Tibial nerve (tissue), 4 donors: ENCODE results near the gene STYXL2. TPM values are rescaled to one million over a fixed set of nuclear protein-coding genes. Genes with fewer than 3 reads are reported as not detected.

ENCODE experiments used
- DNase-seq, 2 donors: peaks; one replicate each; pipeline ENCODE4 v3.0.0-alpha.2; 2019; ENCODE audit warnings: low spot score in 2 of 2
- H3K27ac ChIP-seq, 4 donors: fragments of 200-600 bp; sonication (generic) in 3 of 4; one replicate each; pipeline ENCODE4 v1.5.1; 2017 to 2019; ENCODE audit warnings: mild to moderate bottlenecking in 1 of 4
- H3K27me3 ChIP-seq, 2 donors: fragments of 200-600 bp; sonication (generic) in 1 of 2; one replicate each; pipeline versions ENCODE4 v1.5.1 to v1.6.0; 2017 to 2019
- H3K36me3 ChIP-seq, 3 donors: fragments of 200-600 bp; sonication (generic); one replicate each; pipeline ENCODE4 v1.5.1; 2018 to 2019
- H3K4me1 ChIP-seq, 4 donors: fragments of 200-600 bp; sonication (generic) in 3 of 4; one replicate each; pipeline ENCODE4 v1.5.1; 2017 to 2019
- H3K4me3 ChIP-seq, 4 donors: fragments of 200-600 bp; sonication (generic) in 3 of 4; one replicate each; pipeline ENCODE4 v1.5.1; 2017 to 2019; ENCODE audit warnings: mild to moderate bottlenecking in 1 of 4, moderate library complexity in 1 of 4
- H3K9me3 ChIP-seq, 4 donors: fragments of 200-600 bp; sonication (generic) in 3 of 4; one replicate each; pipeline ENCODE4 v1.5.1; 2017 to 2019
- CTCF ChIP-seq, 5 experiments: fragments of 200-600 bp in 3 of 5; fragments of 450-650 bp in 2 of 5; sonication (generic) in 3 of 5; IDR thresholded peaks; one replicate each; pipeline ENCODE4 v1.5.1; 2016 to 2019; ENCODE audit warnings: antibody characterized with exemption in 5 of 5, mild to moderate bottlenecking in 3 of 5, moderate library complexity in 2 of 5
- EP300 ChIP-seq, 2 donors: sonication (generic); formaldehyde crosslinking; IDR thresholded peaks; one replicate each; pipeline ENCODE4 v1.6.1; 2017; ENCODE audit warnings: antibody characterized with exemption in 2 of 2, mild to moderate bottlenecking in 1 of 2
- POLR2A ChIP-seq, 2 donors: fragments of 450-650 bp; IDR thresholded peaks; one replicate each; pipeline ENCODE4 v1.6.1; 2017; ENCODE audit warnings: antibody characterized with exemption in 2 of 2, mild to moderate bottlenecking in 2 of 2, moderate library complexity in 2 of 2
- WGBS, 2 donors: methylation state at CpG; one replicate each; pipeline ENCODE4 v1.1.5; 2018; 5-methylcytosine and 5-hydroxymethylcytosine counted together
- total RNA-seq, 4 donors: library from RNA; depleted of rRNA; stranded (reverse); fragments of >200 nt; gene quantifications; one replicate each; pipeline ENCODE4 v1.1.0, GENCODE V29; 2016

The STYXL2 gene
- total RNA-seq, 4 donors from 2014 or later: 0.22 TPM; not detected in 3

DNA sequence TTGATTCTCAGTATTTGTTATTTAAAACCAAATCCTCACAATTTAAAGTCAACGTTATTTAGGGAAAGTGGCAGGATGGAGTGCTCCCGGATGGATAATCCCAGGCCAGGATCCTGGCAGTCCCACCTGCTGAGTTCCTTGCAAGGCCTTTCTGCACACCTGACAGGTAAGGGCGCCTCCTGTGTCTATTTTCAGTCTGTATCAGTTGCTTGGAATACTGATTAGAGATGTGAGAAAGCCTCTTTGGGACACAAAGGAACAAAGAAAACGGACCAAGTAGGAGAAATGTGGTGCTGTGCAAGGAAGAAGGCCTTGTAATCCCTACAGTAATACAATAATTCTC lies 12.2 kb downstream of the STYXL2 start:
- no peaks in the 10 kb centered on the region for H3K36me3 ChIP-seq
- 76 to 81% methylated on average over 4 of the region's 4 CpGs for WGBS, 2 donors
- no peaks in the 10 kb centered on the region for H3K27me3 ChIP-seq
- H3K9me3 ChIP-seq: peaks cover 0 to 14% (median 0%) of the 10 kb centered on the region in 4 donors
- no peaks in the 10 kb centered on the region for H3K4me1 ChIP-seq
- TF ChIP-seq POLR2A (IDR thresholded peaks at IDR 0.05) (no peak), EP300 (IDR thresholded peaks at IDR 0.05) (no peak), CTCF (IDR thresholded peaks at IDR 0.05) (no peak)
- no peak overlapping the region for H3K4me3 ChIP-seq
- no peak for DNase-seq
- no peak overlapping the region for H3K27ac ChIP-seq

- Histone ChIP-seq H3K36me3 (no peaks in the 10 kb centered on the region), H3K4me3 (no peak overlapping the region), H3K27me3 (no peaks in the 10 kb centered on the region), H3K27ac (no peak overlapping the region), H3K4me1 (no peaks in the 10 kb centered on the region), H3K9me3 (peaks cover 0 to 14% (median 0%) of the 10 kb centered on the region in 4 donors)
- no peak for TF ChIP-seq EP300 (IDR thresholded peaks at IDR 0.05)
- TF ChIP-seq POLR2A (IDR thresholded peaks at IDR 0.05): no peak
- no peak for TF ChIP-seq CTCF (IDR thresholded peaks at IDR 0.05)
- no peak for DNase-seq
Observed at GRCh38 chr1:167107456-167107855, 13.6 kb downstream of the STYXL2 start.

- 40 to 52% methylated on average over 2 of the region's 2 CpGs for whole genome bisulfite sequencing, 2 donors
- no peak overlapping the region for H3K4me3 ChIP-seq
- DNase-seq: no peak
- no peak overlapping the region for H3K27ac ChIP-seq
- TF ChIP-seq CTCF (IDR thresholded peaks at IDR 0.05): no peak
- TF ChIP-seq EP300 (IDR thresholded peaks at IDR 0.05): no peak
- TF ChIP-seq POLR2A (IDR thresholded peaks at IDR 0.05): no peak
- no peaks in the 10 kb centered on the region for H3K4me1 ChIP-seq
- no peaks in the 10 kb centered on the region for H3K36me3 ChIP-seq
- peaks cover 0 to 14% (median 0%) of the 10 kb centered on the region in 4 donors for H3K9me3 ChIP-seq
- H3K27me3 ChIP-seq: no peaks in the 10 kb centered on the region
Observed at GRCh38 chr1:167109125-167109524, 15.2 kb downstream of the STYXL2 start.

DNA sequence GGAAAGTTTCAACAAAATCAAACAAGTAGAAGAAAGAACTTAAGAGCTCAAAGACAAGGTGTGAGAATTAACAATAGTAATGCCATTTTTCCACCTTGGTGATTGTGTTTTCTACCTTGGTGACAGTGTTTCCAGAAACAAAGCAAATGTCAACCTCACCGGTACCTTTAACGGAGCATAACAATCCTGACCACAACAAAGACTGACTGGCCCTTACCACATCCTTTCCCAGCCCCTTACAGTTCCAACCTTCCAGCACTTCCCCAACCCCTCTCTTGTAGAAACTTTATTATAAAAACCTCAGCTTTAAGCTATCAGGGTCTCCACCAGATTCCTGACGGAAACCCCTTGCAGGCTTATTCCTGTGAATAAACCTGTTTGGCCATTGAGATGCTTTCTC lies 16.7 kb downstream of the STYXL2 start:
- peaks cover 0 to 14% (median 0%) of the 10 kb centered on the region in 4 donors for H3K9me3 ChIP-seq
- H3K4me1 ChIP-seq: no peaks in the 10 kb centered on the region
- DNase-seq: no peak
- H3K27ac ChIP-seq: no peak overlapping the region
- no peak for TF ChIP-seq EP300 (IDR thresholded peaks at IDR 0.05)
- no peak for TF ChIP-seq POLR2A (IDR thresholded peaks at IDR 0.05)
- no peak for TF ChIP-seq CTCF (IDR thresholded peaks at IDR 0.05)
- H3K27me3 ChIP-seq: no peaks in the 10 kb centered on the region
- 90% methylated on average over 3 of the region's 3 CpGs for whole genome bisulfite sequencing, 2 donors
- H3K4me3 ChIP-seq: no peak overlapping the region
- H3K36me3 ChIP-seq: no peaks in the 10 kb centered on the region

GRCh38 chr1:167111868-167112709 lies 18.2 kb downstream of the STYXL2 start:
- no peak overlapping the region for H3K4me3 ChIP-seq
- DNase-seq: no peak
- no peak overlapping the region for H3K27ac ChIP-seq
- 84 to 87% methylated on average over 4 of the region's 4 CpGs for WGBS, 2 donors
- no peaks in the 10 kb centered on the region for H3K27me3 ChIP-seq
- H3K4me1 ChIP-seq: no peaks in the 10 kb centered on the region
- peaks cover 0 to 14% (median 0%) of the 10 kb centered on the region in 4 donors for H3K9me3 ChIP-seq
- no peak for TF ChIP-seq EP300 (IDR thresholded peaks at IDR 0.05)
- no peak for TF ChIP-seq POLR2A (IDR thresholded peaks at IDR 0.05)
- TF ChIP-seq CTCF (IDR thresholded peaks at IDR 0.05): no peak
- no peaks in the 10 kb centered on the region for H3K36me3 ChIP-seq
